HG03439 (cell line): ENCODE measurements around the gene TNKS1BP1.

Experiments
- ATAC-seq: cut with Tn5 transposase; IDR thresholded peaks from one replicate; pipeline ENCODE4 v1.9.1; 2021; ENCODE audit warnings: mild to moderate bottlenecking, moderate library complexity; ENCODE audit not compliant: unreplicated experiment

Gene TNKS1BP1

DNA sequence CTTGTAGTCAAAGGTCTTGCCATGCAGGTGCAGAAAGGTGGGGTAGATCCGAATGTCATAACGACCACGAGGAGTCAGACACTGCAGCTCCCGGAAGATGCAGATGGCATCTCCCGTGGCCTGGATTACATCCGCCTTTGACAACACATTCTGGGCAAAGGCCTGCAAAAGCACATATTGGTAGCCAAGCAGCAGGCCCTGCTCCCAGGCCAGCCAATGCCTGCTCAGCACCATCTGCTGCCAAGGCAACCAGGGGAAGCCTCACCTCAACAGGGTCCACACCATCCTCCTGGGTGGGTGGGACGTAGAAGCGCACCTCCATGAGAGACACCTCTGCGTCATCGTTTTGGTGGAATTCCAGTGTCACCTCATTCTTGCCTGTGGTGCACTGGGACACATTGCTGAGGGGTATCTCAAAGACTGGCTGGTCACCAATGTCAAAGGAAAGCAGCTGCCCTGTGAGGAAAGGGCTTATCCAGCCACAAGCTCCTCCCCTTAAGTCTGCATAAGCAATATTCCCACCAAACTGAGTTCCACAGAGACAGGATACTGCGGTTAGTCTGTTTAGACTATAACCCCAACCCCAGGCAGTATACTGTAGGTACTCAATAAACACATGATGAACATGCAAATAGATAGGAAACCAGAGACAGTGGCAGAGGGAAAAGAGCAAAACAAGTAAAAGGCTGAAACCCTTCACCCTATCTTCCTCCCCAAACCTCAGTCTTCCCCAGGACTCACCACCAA is 8.1 kb upstream of the TNKS1BP1 start:
- no peak for ATAC-seq

DNA sequence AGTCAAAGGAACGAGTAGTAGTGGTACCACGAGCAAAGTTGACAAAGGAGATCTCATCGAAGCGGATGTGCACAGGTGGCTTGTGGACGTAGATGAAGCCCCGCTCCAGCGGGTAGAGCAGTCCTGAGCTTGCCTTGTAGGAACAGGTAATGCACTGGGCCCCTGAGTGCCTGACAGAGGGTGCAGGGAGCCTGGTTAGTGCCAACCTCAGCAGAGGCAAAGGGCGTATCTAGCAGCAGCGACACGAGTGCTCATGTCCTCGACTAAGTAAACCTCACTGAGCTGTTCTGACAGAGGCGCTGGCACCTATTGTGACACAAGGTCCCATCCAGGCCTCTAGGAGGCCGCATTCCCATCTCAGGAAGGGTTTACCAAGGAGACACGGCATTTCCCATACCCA is 7.0 kb upstream of the TNKS1BP1 start:
- no peak for ATAC-seq

- ATAC-seq = no peak
Measured at GRCh38 chr11:57330029-57330428, 5.3 kb upstream of the TNKS1BP1 start.

- no peak for ATAC-seq
Measured at GRCh38 chr11:57327721-57328120, 3.0 kb upstream of the TNKS1BP1 start.

DNA sequence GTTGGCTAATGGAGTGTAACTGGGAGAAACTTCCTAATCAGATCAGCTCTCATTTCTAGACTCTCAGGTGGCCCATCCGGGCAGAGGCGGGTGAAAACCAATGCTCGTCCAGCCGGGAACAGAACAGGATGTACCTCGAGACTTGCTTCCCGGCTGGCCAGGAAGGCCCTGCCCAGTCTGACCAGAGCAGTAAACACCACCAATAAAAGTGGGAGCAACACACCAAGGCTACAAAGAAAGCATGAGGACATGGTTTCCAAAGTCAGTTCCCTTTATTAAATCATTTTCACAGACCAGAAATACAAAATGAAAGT is 940 bp upstream of the TNKS1BP1 start:
- ATAC-seq = no peak

DNA sequence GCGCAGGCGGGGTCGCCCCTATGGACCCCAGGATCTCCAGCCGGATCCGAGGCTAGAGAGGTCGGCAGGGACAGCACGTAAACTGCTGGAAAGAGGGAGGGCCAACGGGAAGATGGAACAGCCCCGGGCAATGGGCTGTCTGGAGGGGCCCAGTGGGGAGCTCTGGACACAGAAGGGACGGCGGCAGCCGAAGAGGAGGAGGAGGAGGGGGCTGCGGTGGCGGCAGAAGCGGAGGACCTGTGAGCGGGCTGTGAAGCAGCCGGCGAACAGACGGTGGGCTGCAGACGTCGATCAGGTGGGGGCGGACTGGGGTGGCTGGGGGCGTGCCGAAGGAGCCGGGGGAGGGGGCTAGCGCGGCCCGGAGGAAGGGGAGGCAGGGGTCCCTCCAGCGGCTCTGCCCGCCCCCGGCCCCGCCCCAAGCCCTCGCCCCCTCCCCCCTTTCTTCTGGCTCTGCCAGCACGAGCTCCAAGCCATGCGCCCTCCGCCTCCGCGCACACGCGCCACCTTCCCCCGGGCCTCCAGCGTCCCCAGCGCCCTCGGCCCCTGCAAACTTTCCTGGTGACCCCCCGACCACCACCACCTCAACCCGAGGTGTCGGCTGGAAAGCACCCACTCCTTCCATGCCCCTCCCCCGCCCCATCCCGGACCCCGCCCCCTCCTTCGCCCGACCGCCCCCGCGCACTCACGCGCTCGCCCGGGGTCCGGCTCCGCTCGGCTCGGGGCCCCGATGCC is 432 bp downstream of the TNKS1BP1 start:
- no peak for ATAC-seq

- ATAC-seq = no peak
Measured at GRCh38 chr11:57323855-57324153, 948 bp downstream of the TNKS1BP1 start.

- ATAC-seq = no peak
Measured at GRCh38 chr11:57323167-57323854, 1.4 kb downstream of the TNKS1BP1 start.

DNA sequence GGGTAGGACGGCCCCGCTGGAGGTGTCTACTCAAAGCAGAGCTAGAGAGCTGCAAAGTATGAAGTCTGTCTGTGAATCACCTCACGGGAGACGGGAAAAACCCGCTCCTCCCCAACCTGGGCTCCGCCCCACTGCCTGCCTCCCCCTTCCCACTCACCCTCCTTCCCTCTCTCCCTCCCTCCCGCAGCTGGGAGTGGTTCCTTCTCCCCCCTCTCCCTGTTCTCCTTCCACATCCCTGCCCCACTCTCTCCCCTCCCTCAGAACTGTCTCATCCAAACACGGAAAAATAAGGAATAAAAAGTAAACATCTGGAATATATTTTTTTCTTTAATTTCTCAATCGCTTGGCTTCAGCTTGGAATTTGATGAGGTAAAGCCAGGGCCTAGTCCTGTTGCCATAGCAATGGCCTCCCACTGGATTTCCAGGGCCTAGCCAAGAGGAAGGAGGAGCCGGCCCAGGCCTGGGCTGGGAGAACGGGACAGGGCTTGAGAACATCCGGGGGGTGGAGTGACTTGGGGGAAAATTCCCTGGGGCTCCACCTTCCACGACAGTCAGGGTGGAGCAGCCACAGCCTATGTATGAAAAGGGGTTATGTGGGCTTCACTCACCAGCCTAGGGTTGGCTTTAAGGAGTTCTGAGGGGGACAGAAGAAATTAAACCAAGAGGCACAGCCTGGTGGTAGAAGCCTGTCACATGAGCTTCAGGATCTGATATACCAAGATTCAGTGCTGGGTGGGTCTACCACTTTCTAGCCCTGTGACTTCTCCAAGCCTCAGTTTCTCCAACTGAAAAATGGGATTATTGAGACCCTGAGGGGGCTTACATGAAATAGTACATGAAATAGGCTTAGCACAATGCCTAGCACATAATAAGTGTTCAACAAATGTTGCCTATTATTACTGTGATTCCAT is 2.2 kb downstream of the TNKS1BP1 start:
- no peak for ATAC-seq

- no peak for ATAC-seq
Measured at GRCh38 chr11:57321388-57322255, 3.1 kb downstream of the TNKS1BP1 start.

DNA sequence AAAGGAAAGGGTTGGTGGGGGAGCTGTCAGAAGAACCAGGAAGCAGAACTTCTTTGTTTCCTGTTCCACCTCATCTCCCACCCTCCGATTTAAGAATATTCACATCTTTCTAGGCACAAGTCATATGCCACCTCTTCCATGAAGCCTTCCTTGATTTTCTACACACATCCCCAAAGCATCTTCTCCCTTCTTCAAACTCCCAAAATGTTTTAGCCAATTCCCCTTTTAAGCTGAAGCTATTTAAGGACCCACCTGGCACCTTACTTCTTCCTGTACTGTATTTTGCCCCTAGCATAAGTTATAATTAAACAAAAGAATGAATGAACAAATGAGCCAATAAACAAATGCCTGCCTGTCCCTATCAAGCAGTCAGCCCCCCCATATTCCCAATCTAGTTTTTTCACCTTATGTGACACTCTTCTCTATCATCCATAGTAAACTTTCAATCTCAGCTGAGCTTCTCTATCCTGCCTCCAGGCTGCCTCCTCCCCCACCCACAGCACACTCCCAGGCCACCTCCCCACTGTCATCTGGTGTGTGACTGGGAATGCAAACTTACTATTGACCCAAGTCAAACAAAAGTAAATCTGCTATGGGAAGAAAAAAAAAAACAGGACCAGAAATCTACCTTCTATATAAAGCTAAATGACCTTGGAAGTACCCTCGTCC is 3.9 kb downstream of the TNKS1BP1 start:
- no peak for ATAC-seq

DNA sequence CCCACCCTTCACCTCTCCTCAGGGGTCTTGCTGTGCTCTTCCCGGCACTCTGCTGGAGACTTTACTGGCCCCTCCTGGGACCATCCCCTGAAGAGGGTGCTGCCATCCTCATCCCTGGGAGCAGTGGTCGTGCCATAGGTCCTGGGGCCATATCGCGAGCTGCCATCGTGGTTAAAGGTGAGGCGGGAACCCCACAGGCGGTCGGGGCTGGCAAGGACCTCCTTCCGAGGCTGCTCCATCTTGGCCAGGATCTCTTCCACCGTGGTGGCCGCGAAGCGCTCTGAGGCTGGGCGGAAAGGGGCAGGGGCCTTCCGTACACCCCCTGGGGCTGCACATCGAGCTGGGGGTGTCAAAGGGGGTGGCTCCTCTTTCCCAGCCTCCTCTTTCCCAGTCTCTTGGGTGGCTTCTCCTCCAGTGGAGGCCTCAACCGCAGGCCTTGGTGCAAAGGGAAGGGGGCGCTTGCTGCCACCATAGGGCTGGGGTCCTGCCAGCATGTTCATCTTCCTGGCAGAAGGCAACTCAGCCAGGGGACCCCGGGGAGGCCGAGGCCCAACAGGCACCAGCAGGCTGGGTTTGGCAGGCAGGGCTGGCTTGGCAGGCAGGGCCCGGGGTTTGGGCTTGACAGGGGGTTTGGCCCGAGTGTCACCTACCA is 4.6 kb downstream of the TNKS1BP1 start:
- no peak for ATAC-seq

DNA sequence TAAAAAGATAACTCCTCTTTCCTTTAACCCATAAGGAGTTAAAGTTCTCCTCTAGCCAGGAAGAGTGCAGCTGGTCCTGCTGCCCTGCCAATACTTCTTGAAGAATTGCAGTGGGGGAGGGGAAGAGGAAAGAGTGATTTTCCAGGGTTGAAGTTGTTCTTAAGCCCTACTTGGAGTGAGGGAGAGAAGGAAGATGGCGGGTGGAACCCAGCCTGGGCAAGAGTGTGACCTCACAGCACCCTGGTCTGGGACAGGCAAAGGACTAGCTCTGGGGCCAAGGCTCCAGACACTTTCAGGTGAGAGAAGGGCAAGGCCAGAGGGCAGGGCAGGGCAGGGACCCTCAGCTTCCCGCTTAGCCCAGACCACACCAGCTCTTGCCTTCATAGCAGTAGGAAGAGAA is 6.6 kb downstream of the TNKS1BP1 start:
- no peak for ATAC-seq

DNA sequence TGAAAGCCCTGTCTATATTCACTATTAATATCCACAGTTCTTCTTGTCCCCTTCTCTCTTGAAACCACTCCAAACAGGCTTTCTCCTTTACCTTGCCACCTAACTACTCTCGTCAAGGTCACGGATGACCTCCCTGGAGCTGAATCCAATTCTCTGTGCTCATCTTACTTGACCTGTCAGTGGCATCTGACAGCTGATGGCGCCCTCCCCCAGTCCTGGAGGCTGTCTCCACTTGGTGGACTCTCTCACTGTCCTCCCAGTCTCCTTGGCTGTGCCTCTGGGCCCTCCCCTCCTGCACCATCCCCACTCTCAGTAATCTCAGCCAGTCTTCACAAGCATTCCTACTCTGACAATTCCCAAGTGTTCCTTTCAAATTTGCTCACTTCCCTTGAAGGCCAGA is 8.7 kb downstream of the TNKS1BP1 start:
- ATAC-seq = no peak

DNA sequence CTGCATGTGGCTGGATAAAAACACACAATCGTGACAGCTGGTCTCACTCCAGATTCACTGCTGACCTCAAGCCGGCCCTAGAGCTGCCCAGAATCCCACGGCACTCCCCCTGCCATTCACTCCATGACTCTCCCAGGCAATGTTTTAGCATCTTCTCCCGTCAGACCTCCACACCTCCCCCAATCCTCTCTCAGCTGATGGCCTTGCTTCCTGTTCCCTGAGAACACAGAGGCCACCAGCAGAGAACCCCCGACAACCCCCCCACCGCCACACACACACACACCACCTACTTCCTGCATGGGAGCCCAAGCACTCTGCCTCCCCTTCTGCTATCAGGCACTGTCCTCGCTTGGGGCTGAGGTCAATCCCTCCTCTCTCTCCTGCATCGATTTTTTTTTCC is 9.3 kb downstream of the TNKS1BP1 start:
- ATAC-seq = no peak

GRCh38 chr11:57314221-57314973 is 10.4 kb downstream of the TNKS1BP1 start:
- ATAC-seq = no peak

- no peak for ATAC-seq
Measured at GRCh38 chr11:57313788-57314135, 11.0 kb downstream of the TNKS1BP1 start.

- ATAC-seq = no peak
Measured at GRCh38 chr11:57313071-57313787, 11.5 kb downstream of the TNKS1BP1 start.
